NCI-H2029 (cell line): ENCODE data around the gene CNTROB.
A peak's percentile ranks its signal among the peaks of the same experiment; 100 is the strongest.
"Not testable (repeated sequence)": the region's sequence is repeated elsewhere in the genome, so short reads cannot be mapped to it uniquely, and the experiment has no call there.

ENCODE experiments used
- DNase-seq: peaks from one replicate; lab custom pipeline; 2025; lab: John Stamatoyannopoulos, UW

CNTROB gene

GRCh38 chr17:7946441-7946840, 14.4 kb downstream of the CNTROB start:
- DNase-seq: no peak

DNA sequence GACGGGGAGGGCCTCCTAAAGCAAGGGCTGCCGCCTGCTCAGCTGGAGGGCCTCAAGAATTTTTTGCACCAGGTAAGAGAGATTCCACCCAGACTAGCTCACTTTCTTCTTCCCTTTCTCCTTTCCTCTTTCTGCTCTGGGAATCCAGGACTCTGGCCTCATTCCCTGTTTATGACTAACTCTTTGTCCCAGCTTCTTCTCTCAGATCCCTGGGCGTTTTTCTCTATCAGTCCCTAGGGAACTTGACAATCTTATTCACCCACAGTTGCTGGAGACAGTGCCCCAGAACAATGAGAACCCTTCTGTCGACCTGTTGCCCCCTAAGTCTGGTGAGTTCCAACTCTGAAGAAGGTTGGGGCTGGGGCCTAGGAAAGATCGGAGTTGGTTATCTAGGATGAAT, 15.6 kb downstream of the CNTROB start:
- no peak for DNase-seq

GRCh38 chr17:7950578-7950977, 18.6 kb downstream of the CNTROB start:
- no peak for DNase-seq

DNA sequence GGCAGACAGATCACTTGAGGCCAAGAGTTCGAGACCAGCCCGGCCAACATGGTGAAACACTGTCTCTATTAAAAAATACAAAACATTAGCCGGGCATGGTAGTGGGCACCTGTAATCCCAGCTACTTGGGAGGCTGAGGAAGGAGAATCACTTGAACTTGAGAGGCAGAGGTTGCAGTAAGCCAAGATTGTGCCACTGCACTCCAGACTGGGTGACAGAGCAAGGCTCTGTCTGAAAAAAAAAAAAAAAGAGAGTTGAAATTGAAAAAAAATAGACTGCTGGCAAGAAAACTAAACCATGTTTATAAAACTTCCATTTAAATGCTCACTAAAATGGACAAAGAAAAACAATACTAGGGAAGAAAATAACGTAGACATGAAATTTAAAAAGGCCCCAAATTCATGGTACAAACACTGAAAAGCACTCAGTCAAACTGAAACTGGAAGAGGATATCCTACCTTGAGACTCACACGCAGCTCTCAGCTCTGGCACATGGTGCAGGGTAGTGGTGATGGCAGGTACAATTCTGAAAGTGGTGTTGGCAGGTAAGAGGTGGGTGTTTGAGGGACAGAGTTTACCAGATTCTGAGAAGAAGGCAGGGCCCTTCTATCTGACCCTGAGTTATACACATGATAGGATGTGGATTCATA, 19.3 kb downstream of the CNTROB start:
- DNase-seq: no peak

- not testable (repeated sequence) for DNase-seq
Observed at GRCh38 chr17:7953266-7953665, 21.3 kb downstream of the CNTROB start.

DNA sequence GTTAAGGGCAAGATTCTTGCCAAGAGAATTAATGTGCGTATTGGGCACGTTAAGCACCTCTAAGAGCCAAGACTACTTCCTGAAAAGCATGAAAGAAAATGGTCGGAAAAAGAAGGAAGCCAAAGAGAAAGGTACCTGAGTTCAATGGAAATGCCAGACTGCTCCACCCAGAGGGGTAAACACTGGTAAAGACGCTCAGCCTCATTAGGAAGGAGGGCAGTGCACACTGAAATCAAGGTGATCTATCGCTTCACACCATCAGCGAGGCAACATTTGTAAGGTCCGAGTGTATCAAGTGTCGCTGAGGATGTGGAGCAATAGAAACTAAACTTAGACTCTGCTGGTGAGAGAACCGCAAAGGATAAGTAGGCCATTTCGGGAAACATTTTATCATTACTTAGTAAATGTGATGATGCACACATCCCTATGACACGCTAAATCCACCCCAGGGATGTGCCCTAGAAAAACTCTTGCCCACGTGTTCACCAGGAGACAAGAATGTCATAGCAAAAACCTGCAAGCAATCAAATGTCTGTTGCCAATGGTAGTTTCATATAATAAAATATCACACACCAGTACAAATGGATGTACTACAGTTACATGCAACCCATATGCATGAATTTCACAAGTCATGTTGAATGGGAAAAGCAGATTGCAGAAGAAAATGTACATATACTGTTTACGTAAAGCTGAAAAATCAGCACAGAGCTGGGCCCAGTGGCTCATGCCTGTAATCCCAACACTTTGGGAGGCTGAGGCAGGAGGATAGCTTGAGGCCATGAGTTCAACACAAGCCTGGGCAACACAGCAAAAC, 23.6 kb downstream of the CNTROB start:
- no peak for DNase-seq

DNA sequence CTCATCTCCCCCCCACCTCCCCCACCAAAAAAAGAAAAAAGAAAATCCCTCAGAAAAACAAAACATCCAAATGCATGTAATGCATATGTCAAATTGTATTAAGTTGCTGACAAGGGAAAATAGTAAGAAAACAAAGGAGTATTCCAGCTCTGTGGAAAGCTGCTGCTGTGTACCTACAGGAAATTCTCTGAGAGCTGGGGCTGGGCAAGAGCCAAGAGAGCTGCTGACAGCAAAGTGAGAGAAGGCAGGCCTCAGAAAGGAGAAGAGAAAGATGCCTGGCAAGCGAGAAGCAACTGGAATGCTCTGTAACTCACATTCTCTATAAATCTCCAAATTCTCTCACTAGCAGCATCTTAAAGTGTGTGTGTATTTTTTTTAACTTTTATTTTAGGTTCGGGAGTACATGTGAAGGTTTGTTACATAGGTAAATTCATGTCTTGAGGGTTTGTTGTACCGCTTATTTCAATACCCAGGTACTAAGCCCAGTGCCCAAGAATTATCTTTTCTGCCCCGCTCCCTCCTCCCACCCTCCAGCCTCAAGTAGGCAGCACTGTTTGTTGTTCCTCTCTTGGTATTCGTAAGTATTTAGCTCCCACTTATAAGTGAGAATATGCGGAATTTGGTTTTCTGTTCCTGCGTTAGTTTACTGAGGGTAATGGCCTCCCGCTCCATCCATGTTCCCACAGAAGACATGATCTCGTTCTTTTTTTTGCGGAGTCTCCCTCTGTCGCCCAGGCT, 24.4 kb downstream of the CNTROB start:
- no peak for DNase-seq

DNA sequence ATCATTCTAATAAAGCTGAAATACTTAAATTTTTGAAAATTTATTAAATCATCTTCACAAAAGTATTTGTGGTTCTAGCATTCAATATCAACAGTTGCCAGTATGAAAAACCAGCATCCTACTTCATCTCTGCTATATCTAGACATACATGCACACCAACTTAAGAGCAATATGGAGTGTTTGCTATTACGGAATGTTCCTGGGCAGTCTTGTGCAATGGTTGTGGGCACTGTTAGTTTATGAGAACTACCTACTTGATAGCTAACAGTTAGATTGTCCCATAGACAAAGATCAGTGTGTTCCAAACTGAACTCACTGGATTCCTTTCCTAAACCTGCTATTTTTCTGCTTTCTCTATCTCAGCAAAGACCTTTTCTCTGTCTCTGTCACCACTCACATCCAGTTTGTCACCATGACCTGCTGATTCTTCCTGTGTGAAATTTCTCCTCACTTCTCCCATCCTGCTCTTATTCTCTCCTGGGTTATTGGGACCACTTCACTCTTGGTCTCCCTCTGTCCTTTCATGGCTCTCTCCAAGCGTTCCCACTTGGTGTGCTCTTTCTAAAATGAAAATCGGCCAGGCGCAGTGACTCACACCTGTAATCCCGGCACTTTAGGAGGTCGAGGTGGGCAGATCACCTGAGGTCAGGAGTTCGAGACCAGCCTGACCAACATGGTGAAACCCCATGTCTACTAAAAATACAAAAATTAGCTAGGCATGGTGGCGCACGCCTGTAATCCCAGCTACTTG, 27.7 kb downstream of the CNTROB start:
- DNase-seq: no peak

DNA sequence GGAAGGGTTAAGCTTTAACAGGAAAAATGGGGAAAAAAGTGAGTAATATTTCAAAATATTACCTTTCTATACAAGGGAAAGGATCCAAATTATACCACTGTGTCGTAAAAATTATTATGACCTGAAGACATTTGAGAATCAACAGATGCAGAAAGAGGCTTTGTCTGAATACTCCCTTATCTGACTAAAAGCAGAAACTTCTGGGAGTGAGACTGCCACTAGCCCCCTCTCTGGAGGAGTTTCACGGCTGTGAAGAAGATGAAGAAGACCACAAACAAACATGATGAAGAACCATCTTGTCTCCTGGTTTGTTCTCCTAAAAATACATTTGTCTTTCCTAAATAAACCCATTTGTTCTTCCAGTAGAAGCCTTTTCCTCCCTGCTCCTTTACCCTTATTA, 29.4 kb downstream of the CNTROB start:
- no peak for DNase-seq

DNA sequence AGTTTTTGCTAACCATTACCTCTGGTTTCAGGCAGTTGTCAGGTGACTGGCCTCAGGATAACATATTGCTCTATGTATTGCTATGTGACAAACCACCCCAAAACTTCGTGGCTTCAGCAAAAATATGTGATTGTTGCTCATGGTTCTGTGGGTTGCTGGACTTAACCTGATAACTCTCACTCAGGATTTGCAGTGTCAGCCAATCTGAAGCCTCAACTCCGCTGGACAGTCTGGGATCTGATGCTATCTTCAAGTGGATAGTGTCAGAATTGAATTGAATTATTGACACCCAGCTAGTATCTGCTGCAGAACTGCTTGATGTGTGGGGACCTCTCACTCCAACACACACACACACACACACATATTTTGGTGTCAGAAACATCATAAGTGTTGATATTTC, 35.7 kb downstream of the CNTROB start:
- DNase-seq: no peak

- DNase-seq: no peak
Observed at GRCh38 chr17:7969433-7969832, 37.4 kb downstream of the CNTROB start.

GRCh38 chr17:7971651-7972050, 39.6 kb downstream of the CNTROB start:
- DNase-seq: no peak

GRCh38 chr17:7972131-7972785, 40.3 kb downstream of the CNTROB start:
- DNase-seq: no peak

DNA sequence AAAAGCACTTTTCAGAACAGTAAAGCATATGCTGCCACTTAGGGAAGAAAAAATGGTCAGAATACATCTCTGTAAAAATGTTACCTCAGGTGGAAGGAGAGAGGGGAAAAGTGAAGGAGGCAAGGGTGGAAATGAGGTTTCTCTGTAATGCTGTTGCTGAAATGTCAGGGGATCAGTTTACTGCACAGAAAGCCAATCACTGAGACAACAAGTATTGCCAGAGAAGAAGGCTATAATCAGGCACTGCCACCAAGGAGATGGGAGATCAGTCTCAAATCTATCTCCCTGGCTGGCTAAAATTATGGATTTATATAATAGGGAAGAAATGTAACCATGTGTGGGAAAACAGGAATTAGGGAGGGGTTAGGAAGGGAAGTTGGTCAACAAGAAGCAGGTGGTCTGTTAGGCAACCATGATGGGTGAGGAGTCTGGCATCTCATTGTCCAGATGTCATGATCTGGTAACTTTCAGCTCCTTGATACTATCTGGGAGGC, 42.7 kb downstream of the CNTROB start:
- no peak for DNase-seq

DNA sequence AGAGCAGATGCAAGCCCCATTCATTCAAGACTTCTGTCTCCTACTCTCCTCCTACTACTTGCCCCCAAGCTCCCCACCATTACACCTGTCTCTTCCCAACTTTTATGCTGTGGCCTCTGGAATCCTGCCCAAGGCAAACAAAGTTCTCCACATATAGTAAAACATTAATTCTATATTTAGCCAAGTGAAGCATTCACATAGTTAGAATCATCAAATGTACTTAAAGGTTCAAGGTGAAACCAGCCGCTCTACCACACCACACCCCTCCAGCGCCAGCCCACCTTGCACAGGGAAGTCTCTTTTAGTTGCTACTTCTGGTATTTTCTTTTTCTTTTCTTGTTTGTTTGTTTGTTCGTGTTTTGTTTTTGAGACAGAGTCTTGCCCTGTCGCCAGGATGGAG, 45.0 kb downstream of the CNTROB start:
- DNase-seq: no peak

GRCh38 chr17:7977805-7978204, 45.8 kb downstream of the CNTROB start:
- DNase-seq: no peak

DNA sequence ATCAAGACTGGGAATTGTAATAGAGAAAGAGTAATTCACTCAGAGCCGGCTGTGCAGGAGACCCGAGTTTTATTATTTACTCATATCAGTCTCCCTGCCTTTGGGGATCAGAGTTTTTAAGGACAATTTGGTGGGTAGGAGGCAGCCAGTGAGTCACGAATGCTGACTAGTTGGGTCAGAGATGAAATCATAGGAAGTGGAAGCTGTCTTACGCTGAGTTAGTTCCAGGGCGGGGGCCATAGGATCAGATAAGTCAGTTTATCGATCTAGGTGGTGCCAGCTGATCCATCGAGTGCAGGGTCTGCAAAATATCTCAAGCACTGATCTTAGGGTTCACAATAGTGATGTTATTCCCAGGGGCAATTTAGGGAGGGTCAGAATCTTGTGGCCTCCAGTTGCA, 50.2 kb downstream of the CNTROB start:
- no peak for DNase-seq

- DNase-seq: no peak
Observed at GRCh38 chr17:7982666-7983065, 50.7 kb downstream of the CNTROB start.

DNA sequence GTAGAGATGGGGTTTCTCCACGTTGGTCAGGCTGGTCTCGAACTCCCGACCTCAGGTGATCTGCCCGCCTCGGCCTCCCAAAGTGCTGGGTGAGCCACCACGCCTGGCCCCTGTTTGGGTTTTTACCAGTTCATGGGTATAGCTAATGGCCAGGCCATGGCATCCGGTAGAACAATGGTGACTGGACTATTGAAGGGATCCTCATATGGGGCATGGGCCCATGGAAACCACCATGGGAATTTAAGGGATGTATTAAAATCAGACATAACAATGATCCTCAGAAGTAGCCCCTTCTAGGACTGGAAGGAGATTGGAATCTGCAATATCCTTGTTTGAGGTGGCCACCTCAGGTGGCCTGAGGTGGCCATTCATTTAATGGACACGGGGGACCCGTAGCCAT, 52.9 kb downstream of the CNTROB start:
- no peak for DNase-seq

DNA sequence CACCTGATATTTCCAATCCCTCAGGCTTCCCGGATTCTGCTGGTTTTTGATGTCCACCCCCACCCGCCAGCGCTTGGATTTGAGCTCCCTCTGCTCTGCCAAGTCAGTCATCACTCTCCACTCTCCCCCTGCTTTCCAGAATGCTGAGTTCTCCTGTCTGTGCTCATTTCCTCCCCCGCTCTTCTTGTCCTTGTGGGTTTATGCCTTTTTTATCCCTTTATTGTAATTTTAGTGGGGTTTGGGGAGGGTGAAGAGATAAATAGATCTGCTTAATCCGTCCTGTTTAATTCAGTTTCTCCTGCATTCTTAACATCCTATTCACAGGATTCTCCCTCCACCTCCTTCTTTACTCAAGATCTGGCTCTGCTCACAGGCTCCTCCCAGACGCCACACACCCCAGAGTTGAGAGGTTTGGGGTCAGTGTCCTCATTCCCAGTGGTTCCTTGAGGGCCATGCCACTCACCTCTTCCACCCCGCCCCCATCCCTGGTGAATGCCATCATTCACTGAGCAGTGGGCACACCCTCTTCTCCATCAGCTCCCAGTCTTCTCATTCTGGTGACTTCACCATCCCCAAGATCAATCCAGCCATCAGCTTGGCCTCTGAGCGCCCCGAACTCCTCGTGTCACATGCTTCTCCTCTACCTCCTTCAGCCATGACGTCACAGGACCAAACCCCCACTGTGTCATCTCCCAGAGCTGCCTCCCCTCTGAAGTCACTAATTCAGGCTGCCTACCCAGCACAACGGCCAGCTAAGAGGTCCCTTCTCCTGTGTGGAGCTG, 55.3 kb downstream of the CNTROB start:
- DNase-seq: no peak

DNA sequence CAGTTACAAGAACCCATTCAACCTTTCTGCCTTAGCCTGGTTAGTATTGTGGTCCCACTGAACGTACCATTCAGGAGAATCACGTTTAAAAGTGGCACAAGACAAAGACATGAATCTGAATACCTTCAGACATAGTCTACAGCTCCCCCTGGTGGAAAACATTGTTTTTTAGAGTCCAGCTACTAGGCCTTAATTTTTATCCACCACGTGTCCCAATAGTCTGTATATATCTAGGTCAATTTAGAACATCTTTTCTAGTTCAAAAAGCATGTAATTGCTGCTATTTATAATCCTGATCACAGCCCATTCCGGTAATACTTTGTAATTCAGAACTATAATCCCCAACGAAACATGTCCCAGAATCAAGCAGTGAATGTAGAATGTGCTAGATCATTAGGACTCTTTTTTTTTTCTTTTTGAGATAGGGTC, 56.8 kb downstream of the CNTROB start:
- DNase-seq: peak; percentile 42
